OCI-LY1 (cell line): ENCODE results near the gene THEM4.

Experiments
- EZH2 ChIP-seq: fragments of 200-600 bp; sonication (generic), shearing (Covaris generic); IDR thresholded peaks from 2 replicates; pipeline ENCODE4 v1.8.0; 2017; ENCODE audit warnings: borderline replicate concordance, mixed run types, mild to moderate bottlenecking, antibody characterized with exemption, low read length, moderate library complexity, mixed read lengths
- TF ChIP-seq, protein P1 (sequence below): fragments of 200-600 bp; sonication (generic), shearing (Covaris generic); IDR thresholded peaks from 2 replicates; pipeline ENCODE4 v1.5.1; 2017; ENCODE audit warnings: mild to moderate bottlenecking, antibody characterized with exemption, low read length, moderate library complexity, mixed read lengths

DNA sequence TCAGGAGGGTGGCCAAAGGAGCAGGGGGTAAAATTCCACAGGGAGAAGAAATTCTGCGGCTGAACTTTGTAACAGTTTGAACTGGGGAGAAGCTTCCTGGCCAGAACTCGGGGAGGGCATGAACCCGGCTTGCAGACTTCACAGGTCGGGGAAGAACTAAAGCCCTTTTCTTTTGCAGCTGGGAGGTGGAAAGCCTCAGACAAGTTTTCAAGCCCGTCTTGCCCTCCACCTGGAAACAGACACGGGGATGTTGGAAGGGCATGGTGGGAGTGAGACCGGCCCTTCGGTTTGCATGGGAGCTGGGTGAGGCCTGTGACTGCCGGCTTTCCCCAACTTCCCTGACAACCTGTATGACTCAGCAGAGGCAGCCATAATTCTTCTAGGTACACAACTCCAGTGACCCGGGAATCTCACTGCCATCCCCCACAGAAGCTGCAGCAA is 11.3 kb downstream of the THEM4 start:
- TF ChIP-seq, protein P1, sequence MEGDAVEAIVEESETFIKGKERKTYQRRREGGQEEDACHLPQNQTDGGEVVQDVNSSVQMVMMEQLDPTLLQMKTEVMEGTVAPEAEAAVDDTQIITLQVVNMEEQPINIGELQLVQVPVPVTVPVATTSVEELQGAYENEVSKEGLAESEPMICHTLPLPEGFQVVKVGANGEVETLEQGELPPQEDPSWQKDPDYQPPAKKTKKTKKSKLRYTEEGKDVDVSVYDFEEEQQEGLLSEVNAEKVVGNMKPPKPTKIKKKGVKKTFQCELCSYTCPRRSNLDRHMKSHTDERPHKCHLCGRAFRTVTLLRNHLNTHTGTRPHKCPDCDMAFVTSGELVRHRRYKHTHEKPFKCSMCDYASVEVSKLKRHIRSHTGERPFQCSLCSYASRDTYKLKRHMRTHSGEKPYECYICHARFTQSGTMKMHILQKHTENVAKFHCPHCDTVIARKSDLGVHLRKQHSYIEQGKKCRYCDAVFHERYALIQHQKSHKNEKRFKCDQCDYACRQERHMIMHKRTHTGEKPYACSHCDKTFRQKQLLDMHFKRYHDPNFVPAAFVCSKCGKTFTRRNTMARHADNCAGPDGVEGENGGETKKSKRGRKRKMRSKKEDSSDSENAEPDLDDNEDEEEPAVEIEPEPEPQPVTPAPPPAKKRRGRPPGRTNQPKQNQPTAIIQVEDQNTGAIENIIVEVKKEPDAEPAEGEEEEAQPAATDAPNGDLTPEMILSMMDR, result no peak
- no peak for TF ChIP-seq EZH2
